ENCODE measurements around the gene HYAL1. TPM values are rescaled to one million over a fixed set of nuclear protein-coding genes. Genes with fewer than 3 reads are reported as not detected.

The HYAL1 gene
- total and polyA plus RNA-seq, 2 donors from 2014 or later: 47.5 to 126 TPM

- Histone ChIP-seq H3K36me3 (ENCODE audit: control insufficient read depth in 2 of 3, insufficient read depth in 3 of 3, low read length in 3 of 3) (peaks cover 4 to 27% (median 13%) of the 10 kb centered on the region in 3 donors), H3K27ac (ENCODE audit: low read depth in 2 of 2, low read length in 2 of 2) (peak overlapping the region in 1 of 2 donors; percentile 92), H3K9ac (ENCODE audit: low read length in 3 of 3) (no peak overlapping the region), H3K4me3 (ENCODE audit: low read length in 3 of 3) (no peak overlapping the region), H3K4me1 (ENCODE audit: control insufficient read depth in 2 of 3, insufficient read depth in 2 of 3, low read depth in 1 of 3, low read length in 3 of 3) (peaks cover 0 to 21% (median 0%) of the 10 kb centered on the region in 3 donors), H3K9me3 (ENCODE audit: control insufficient read depth in 2 of 3, insufficient read depth in 1 of 3, low read length in 3 of 3) (no peaks in the 10 kb centered on the region), H3K27me3 (ENCODE audit: control insufficient read depth, insufficient read depth, low read length) (no peaks in the 10 kb centered on the region)
- DNase-seq: peak in 1 of 5 donors; percentile 74
- intact Hi-C loops (cut with DNase I): no loop called here
- no peak for TF ChIP-seq CTCF (IDR thresholded peaks at IDR 0.05; ENCODE audit: borderline replicate concordance, extremely low read depth, insufficient read depth)
- no peak for FAIRE-seq
Observed at GRCh38 chr3:50258979-50259378, 44.4 kb downstream of the HYAL1 start.

- no peak for FAIRE-seq
- Histone ChIP-seq H3K36me3 (ENCODE audit: control insufficient read depth in 2 of 3, insufficient read depth in 3 of 3, low read length in 3 of 3) (peaks cover 4 to 30% (median 14%) of the 10 kb centered on the region in 3 donors), H3K9ac (ENCODE audit: low read length in 3 of 3) (no peak overlapping the region), H3K27ac (ENCODE audit: low read depth in 2 of 2, low read length in 2 of 2) (peak overlapping the region in 1 of 2 donors; percentile 28), H3K9me3 (ENCODE audit: control insufficient read depth in 2 of 3, insufficient read depth in 1 of 3, low read length in 3 of 3) (no peaks in the 10 kb centered on the region), H3K27me3 (ENCODE audit: control insufficient read depth, insufficient read depth, low read length) (no peaks in the 10 kb centered on the region), H3K4me3 (ENCODE audit: low read length in 3 of 3) (no peak overlapping the region), H3K4me1 (ENCODE audit: control insufficient read depth in 2 of 3, insufficient read depth in 2 of 3, low read depth in 1 of 3, low read length in 3 of 3) (peaks cover 0 to 21% (median 0%) of the 10 kb centered on the region in 3 donors)
- intact Hi-C loops (cut with DNase I): no loop called here
- TF ChIP-seq CTCF (IDR thresholded peaks at IDR 0.05; ENCODE audit: borderline replicate concordance, extremely low read depth, insufficient read depth): no peak
- peak in 2 of 5 donors; percentile 22 to 71 for DNase-seq
Observed at GRCh38 chr3:50258029-50258680, 45.2 kb downstream of the HYAL1 start.

GRCh38 chr3:50256978-50257890, 46.1 kb downstream of the HYAL1 start:
- Histone ChIP-seq H3K4me1 (ENCODE audit: control insufficient read depth in 2 of 3, insufficient read depth in 2 of 3, low read depth in 1 of 3, low read length in 3 of 3) (peaks cover 0 to 21% (median 0%) of the 10 kb centered on the region in 3 donors), H3K4me3 (ENCODE audit: low read length in 3 of 3) (no peak overlapping the region), H3K9me3 (ENCODE audit: control insufficient read depth in 2 of 3, insufficient read depth in 1 of 3, low read length in 3 of 3) (no peaks in the 10 kb centered on the region), H3K9ac (ENCODE audit: low read length in 3 of 3) (no peak overlapping the region), H3K36me3 (ENCODE audit: control insufficient read depth in 2 of 3, insufficient read depth in 3 of 3, low read length in 3 of 3) (peaks cover 4 to 30% (median 20%) of the 10 kb centered on the region in 3 donors), H3K27ac (ENCODE audit: low read depth in 2 of 2, low read length in 2 of 2) (no peak overlapping the region), H3K27me3 (ENCODE audit: control insufficient read depth, insufficient read depth, low read length) (no peaks in the 10 kb centered on the region)
- TF ChIP-seq CTCF (IDR thresholded peaks at IDR 0.05; ENCODE audit: borderline replicate concordance, extremely low read depth, insufficient read depth): peak; percentile 38
- no peak for FAIRE-seq
- DNase-seq: peak in 3 of 5 donors; percentile 53 to 76 (median 59)
- intact Hi-C loops (cut with DNase I): no loop called here
